Measurements from ENCODE around the gene RNPEP. TPM values are rescaled to one million over a fixed set of nuclear protein-coding genes. Genes with fewer than 3 reads are reported as not detected.
A peak's percentile ranks its signal among the peaks of the same experiment; 100 is the strongest.
"Not testable (repeated sequence)": the region's sequence is repeated elsewhere in the genome, so short reads cannot be mapped to it uniquely, and the experiment has no call there.

The RNPEP gene
- total RNA-seq, 1 donor from 2014 or later: 20.2 TPM

DNA sequence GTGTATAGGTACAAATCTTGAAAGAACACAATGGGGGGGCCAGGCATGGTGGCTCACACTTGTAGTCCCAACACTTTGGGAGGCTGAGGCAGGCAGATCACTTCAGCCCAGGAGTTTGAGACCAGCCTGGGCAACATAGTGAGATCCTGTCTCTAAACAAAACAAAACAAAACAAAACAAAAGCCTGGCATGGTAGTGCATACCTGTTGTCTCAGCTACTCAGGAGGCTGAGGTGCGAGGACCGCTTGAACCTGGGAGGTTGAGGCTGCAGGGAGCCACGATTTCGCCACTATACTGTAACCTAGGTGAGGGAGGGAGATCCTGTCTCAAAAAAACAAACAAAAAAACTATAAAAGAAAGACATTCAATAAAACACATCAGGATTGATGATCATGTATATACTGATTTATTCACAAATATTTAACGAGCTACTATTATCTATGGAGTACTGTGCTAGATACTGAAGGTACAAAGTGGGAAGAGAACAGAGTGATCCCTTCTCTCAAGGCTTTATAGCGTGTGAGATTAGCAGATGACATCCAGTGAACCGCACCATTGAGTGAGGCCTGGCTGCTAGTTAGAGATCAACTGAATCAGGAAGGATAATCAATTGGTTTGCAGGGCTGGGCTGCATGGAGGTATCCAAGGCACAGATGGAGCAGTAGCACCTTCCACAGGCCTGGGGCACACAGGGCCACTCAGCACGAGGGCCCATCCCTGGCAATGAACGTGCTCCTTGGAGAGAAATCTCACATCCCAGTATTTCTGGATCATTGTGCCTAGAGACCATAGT, 54.3 kb downstream of the RNPEP start:
- no peak for DNase-seq

DNA sequence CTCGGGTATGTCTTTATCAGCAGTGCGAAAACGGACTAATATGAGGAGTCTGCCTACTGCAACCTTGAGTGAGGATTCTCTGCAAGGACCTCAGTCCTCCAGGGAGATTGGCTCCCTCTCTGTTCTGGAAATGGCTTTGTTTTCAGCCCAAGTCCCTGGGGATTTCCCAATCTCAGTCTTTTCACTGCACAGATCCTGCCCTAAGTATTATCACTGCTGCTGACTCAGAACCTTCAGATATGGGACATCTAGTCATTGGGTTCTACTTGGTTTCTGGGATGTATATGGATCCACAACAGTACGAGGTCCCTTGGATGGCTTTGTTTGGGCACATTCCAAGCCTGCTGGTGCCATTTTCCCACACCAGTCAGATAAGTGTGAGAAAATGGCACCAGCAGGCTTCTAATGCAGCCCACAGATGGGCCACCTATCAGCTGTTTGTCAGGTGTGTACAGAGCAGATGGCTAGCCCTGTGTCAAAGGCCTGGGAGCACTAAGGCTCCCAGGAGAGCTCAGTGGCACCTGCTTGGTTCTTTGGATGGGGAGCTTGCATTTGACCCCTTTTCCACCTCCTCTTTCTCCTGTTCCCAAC, 55.4 kb downstream of the RNPEP start:
- DNase-seq: no peak

DNA sequence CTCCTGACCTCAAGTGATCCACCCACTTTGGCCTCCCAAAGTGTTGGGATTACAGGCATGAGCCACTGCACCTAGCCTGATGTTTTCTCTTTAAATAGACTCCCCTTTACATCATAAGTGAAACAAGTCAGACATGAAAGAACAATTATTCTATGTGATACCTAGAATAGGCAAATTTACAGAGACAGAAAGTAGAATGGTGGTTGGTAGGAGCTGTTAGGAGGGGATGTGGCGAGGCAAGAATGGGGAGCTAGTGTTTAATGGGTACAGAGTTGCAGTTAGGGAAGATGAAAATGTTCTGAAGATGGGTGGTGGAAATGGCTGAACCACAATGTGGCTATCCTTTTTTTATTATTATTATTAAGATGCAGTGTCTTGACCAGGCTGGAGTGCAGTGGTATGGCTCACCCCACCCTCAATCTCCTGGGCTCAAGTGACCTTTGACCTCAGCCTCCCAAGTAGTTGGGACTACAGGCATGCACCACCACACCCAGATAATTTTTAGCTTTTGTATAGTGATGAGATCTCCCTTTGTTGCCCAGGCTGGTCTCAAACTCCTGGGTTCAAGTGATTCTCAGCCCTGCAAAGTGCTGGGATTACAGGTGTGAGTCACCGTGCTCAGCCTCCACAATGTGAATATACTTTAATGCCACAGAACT, 56.4 kb downstream of the RNPEP start:
- no peak for DNase-seq

- DNase-seq: no peak
Observed at GRCh38 chr1:202045705-202046104, 63.3 kb downstream of the RNPEP start.

DNA sequence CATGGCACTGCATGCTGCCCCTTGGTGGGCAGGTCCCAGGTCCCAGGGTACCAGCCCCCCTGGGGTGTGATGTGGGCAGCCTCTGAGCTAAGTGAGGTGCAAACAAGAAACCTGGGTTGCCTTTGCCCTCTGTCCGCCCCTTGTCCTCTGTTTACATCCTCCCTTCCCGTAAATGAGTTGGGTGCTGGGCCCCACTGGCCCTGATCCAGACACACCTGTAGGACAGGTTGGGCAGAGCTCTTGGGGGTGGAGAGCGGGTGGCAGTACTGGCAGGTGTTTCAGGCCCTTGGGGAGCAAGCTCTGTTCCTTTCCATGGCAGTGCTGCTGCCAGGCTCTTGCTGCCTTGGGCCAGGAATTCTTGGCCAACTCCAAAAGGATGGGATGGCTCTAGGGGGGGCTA, 63.8 kb downstream of the RNPEP start:
- peak; percentile 3 for DNase-seq

- no peak for DNase-seq
Observed at GRCh38 chr1:202046748-202047708, 64.6 kb downstream of the RNPEP start.

DNA sequence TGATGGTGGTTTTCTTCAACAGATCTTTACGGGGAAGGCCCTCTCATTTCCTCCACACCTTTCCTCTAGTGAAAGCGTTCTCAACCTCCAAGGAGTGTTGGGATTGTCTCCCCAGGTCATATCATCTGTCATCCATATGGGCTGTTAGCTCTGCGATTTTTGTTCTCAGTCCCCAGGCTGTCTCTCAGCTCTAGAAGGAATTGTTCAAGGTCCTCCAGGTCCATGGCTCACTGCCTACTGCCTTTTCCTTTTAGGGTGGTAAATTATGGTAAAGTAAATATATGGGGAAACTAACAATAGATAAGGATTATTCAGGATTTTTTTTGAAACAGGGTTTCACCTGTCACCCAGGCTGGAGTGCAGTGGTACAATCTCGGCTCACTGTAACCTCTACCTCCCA, 65.5 kb downstream of the RNPEP start:
- DNase-seq: no peak

- DNase-seq: no peak
Observed at GRCh38 chr1:202049129-202049528, 66.7 kb downstream of the RNPEP start.

DNA sequence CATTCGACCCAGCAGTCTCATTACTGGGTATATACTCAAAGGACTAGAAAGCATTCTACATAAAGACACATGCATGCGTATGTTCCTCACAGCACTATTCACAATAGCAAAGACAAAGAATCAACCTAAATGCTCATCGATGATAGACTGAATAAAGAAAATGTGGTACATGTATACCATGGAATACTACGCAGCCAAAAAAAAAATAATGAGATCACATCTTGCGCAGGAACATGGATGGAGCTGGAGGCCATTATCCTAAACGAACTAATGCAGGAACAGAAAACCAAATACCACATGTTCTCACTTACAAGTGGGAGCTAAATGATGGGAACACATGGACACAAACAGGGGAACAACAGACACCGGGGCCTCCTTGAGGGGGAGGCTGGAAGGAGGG, 71.6 kb downstream of the RNPEP start:
- DNase-seq: no peak

GRCh38 chr1:202054673-202055072, 72.2 kb downstream of the RNPEP start:
- not testable (repeated sequence) for DNase-seq

Small RNA genes within 50 kb of the gene (small RNA-seq; reads per million reads assigned to genes)
- gene AL691482.1 (ENCODE audit: low replicate concordance) (not detected), gene AL691482.2 (ENCODE audit: low replicate concordance) (not detected), gene MIR6740 (ENCODE audit: low replicate concordance) (not detected), gene RF00156 (ENCODE audit: low replicate concordance) (not detected)

Other genes with a start within 250 kb of the RNPEP start
- gene IPO9, start 153.5 kb upstream of the RNPEP start, total RNA-seq: 22.3 TPM
- 7.9 TPM for gene SHISA4, start 93.8 kb upstream of the RNPEP start, total RNA-seq
- gene LMOD1, start 36.1 kb upstream of the RNPEP start, total RNA-seq: 7.4 TPM
- gene TIMM17A, start 27.1 kb upstream of the RNPEP start, total RNA-seq: 30.0 TPM
- 14.0 TPM for gene ELF3, start 27.9 kb downstream of the RNPEP start, total RNA-seq
- gene GPR37L1, start 140.3 kb downstream of the RNPEP start, total RNA-seq: not detected
- 20.8 TPM for gene ARL8A, start 162.1 kb downstream of the RNPEP start, total RNA-seq
- 1.4 TPM for gene PTPN7, start 178.0 kb downstream of the RNPEP start, total RNA-seq
- gene LGR6, start 211.2 kb downstream of the RNPEP start, total RNA-seq: 11.9 TPM